Stomach (tissue), 9 donors: ENCODE data around the gene SIRPA. TPM values are rescaled to one million over a fixed set of nuclear protein-coding genes. Genes with fewer than 3 reads are reported as not detected.

Source experiments
- DNase-seq, 2 donors: peaks; one replicate each; pipeline versions ENCODE4 v3.0.0 to v3.0.0-alpha.2; 2013 to 2019
- H3K27ac ChIP-seq, 5 donors: fragments of 200-600 bp in 4 of 5; sonication (generic) in 4 of 5; one replicate each; pipeline ENCODE4 v1.5.1; 2013 to 2019; ENCODE audit warnings: mild to moderate bottlenecking in 1 of 5, moderate library complexity in 1 of 5
- H3K27me3 ChIP-seq, 3 donors: fragments of 200-600 bp; sonication (generic); one replicate each; pipeline ENCODE4 v1.5.1; 2017 to 2019; ENCODE audit warnings: mixed run types in 1 of 3
- H3K36me3 ChIP-seq, 4 donors: fragments of 200-600 bp; sonication (generic); 1 replicate in 3 of 4; 2 replicates in 1 of 4; pipeline ENCODE4 v1.5.1; 2016 to 2019
- H3K4me1 ChIP-seq, 4 donors: fragments of 200-600 bp; sonication (generic); one replicate each; pipeline ENCODE4 v1.5.1; 2016 to 2019
- H3K4me3 ChIP-seq, 4 donors: fragments of 200-600 bp; sonication (generic) in 3 of 4; one replicate each; pipeline ENCODE4 v1.5.1; 2016 to 2019; ENCODE audit warnings: mild to moderate bottlenecking in 1 of 4
- H3K9me3 ChIP-seq, 4 donors: fragments of 200-600 bp; sonication (generic); one replicate each; pipeline ENCODE4 v1.5.1; 2016 to 2019
- EP300 ChIP-seq: sonication (generic); formaldehyde crosslinking; IDR thresholded peaks from one replicate; pipeline ENCODE4 v1.6.1; 2017; ENCODE audit warnings: antibody characterized with exemption
- POLR2A ChIP-seq, 4 donors: fragments of 450-650 bp; IDR thresholded peaks; one replicate each; pipeline ENCODE4 v1.6.1; 2016; ENCODE audit warnings: antibody characterized with exemption in 4 of 4, control low read depth in 2 of 4, mild to moderate bottlenecking in 1 of 4, moderate library complexity in 1 of 4
- POLR2AphosphoS5 ChIP-seq, 3 donors: sonication (generic); formaldehyde crosslinking; IDR thresholded peaks; one replicate each; pipeline ENCODE4 v1.6.1; 2016; ENCODE audit warnings: antibody characterized with exemption in 3 of 3
- WGBS, 5 donors: extraction: QIAGEN DNeasy Blood & Tissue Kit in 3 of 5; methylation state at CpG; one replicate each; pipeline versions ENCODE4 v1.1.5 to v1.1.7; 2013 to 2018; 5-methylcytosine and 5-hydroxymethylcytosine counted together
- intact Hi-C: fragments of 100-400 bp; cut with DNase I; formaldehyde crosslinking; loops from one replicate; pipeline ENCODE4 v1.15.1; 2023; ENCODE audit warnings: low total_unique reads
- polyA plus RNA-seq, 3 donors: library from polyadenylated mRNA; stranded (reverse); fragments of 200-250 nt; gene quantifications; one replicate each; pipeline ENCODE4 v1.2.3, GENCODE V29; 2013
- total RNA-seq, 5 donors: library from RNA; depleted of rRNA; stranded (reverse); fragments of >200 nt; gene quantifications; one replicate each; pipeline versions ENCODE4 v1.1.0 to v1.2.3, GENCODE V29; 2014 to 2016
- TF ChIP-seq, protein P1 (sequence below), 7 experiments: fragments of 450-650 bp in 4 of 7; fragments of 200-600 bp in 3 of 7; sonication (generic) in 3 of 7; IDR thresholded peaks; one replicate each; pipeline ENCODE4 v1.5.1; 2016 to 2019; ENCODE audit warnings: antibody characterized with exemption in 7 of 7, control low read depth in 2 of 7, mild to moderate bottlenecking in 1 of 7
- donor health status: healthy with polysubstance abuse.
- donor health status: Bipolar disorder and iron deficiency.
- donor health status: healthy.

Gene SIRPA
- total and polyA plus RNA-seq, 8 donors, result 0.29 to 35.5 (median 7.8) TPM

DNA sequence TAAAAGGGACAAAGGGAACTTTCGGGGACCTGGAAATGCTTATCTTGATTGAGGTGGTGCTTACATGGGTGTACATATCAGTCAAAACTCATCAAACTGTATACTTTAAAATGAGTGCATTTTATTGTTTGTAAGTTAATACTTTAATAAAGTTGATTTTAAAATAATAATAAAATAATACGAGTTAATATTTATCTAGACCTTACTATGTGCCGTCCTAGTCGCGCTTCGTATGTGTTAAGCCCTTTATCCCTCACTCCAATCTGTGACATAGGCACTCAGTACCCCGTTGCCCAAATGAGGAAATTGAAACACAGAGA lies 51.2 kb downstream of the SIRPA start:
- intact Hi-C loops, result no loop called here
- Histone ChIP-seq H3K4me1 (peaks cover 10 to 41% (median 12%) of the 10 kb centered on the region in 4 donors), H3K27me3 (peaks cover 0 to 52% (median 14%) of the 10 kb centered on the region in 3 donors), H3K36me3 (no peaks in the 10 kb centered on the region), H3K4me3 (peak overlapping the region in 2 of 4 donors; percentile 12 to 22), H3K9me3 (no peaks in the 10 kb centered on the region), H3K27ac (peak overlapping the region in 4 of 5 donors; percentile 15 to 76 (median 54))
- no peak for DNase-seq
- 38 to 51% (median 44%) methylated on average over 7 of the region's 7 CpGs for WGBS, 5 donors
- TF ChIP-seq POLR2AphosphoS5 (IDR thresholded peaks at IDR 0.05), result no peak
- no peak for TF ChIP-seq POLR2A (IDR thresholded peaks at IDR 0.05)
- TF ChIP-seq EP300, result no peak
- TF ChIP-seq, protein P1, sequence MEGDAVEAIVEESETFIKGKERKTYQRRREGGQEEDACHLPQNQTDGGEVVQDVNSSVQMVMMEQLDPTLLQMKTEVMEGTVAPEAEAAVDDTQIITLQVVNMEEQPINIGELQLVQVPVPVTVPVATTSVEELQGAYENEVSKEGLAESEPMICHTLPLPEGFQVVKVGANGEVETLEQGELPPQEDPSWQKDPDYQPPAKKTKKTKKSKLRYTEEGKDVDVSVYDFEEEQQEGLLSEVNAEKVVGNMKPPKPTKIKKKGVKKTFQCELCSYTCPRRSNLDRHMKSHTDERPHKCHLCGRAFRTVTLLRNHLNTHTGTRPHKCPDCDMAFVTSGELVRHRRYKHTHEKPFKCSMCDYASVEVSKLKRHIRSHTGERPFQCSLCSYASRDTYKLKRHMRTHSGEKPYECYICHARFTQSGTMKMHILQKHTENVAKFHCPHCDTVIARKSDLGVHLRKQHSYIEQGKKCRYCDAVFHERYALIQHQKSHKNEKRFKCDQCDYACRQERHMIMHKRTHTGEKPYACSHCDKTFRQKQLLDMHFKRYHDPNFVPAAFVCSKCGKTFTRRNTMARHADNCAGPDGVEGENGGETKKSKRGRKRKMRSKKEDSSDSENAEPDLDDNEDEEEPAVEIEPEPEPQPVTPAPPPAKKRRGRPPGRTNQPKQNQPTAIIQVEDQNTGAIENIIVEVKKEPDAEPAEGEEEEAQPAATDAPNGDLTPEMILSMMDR (IDR thresholded peaks at IDR 0.05), result no peak

DNA sequence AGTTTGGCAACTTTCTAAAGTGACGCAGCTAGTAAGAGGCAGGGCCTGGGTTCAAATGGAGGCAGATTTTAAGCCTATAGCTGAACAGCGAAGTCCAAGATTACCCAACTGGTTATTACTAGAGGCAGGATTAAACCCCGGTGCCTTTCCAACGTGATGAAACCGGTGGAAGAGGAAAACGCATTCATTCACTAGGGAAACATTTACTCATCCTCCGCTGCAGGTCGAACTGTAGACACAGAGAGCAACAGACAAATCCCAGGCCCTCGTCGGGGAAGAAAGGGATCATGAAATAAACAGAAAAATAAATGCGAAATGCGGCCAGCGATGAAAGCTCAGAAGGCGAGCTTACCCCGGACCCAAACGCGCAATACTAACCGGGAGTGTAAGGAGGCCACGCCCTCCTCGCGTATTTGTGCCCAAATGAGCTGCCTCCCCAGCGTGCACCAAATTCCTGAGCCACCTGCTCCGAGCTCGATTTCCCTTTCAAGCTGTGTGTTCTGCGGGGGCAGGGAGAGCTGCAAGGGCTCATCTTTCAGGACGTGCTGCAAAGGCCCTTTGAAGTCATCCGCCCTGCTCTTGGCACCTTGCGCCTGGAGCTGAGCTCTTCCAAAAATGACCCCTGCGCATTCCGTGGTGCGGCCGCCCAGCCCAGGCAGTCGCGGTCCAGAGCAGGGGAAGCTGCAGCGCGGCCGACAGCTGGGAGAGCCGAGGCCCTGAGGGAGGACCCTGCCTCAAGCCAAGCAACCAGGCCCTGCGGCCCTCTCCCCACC lies 51.7 kb downstream of the SIRPA start:
- Histone ChIP-seq H3K4me1 (peaks cover 10 to 38% (median 12%) of the 10 kb centered on the region in 4 donors), H3K27ac (peak overlapping the region in 3 of 5 donors; percentile 40 to 76 (median 69)), H3K9me3 (no peaks in the 10 kb centered on the region), H3K27me3 (peaks cover 0 to 52% (median 14%) of the 10 kb centered on the region in 3 donors), H3K4me3 (peak overlapping the region; percentile 12 to 22 (median 20)), H3K36me3 (no peaks in the 10 kb centered on the region)
- intact Hi-C loops, result no loop called here
- peak; percentile 29 to 65 for DNase-seq
- TF ChIP-seq POLR2A (IDR thresholded peaks at IDR 0.05), result no peak
- no peak for TF ChIP-seq POLR2AphosphoS5 (IDR thresholded peaks at IDR 0.05)
- TF ChIP-seq EP300, result no peak
- TF ChIP-seq, protein P1 (IDR thresholded peaks at IDR 0.05), result no peak
- WGBS, 5 donors, result 7 to 16% (median 11%) methylated on average over 26 to 39 of the region's 39 CpGs

DNA sequence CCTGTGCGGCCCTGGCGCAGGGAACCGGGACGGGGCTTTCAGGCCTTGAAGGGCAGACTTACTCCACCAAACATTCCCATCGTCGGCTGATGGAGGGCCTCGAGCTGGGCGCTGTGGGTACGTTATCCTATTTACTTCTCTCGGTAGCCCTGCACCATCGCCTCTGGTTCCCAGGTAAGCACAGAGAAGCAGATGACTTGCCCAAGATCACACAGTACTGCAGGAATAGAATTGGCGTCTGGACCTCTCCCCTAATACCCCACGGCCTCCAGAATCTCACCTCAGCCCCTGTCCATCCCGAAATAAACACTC lies 52.3 kb downstream of the SIRPA start:
- no peak for DNase-seq
- peaks cover 0 to 53% (median 14%) of the 10 kb centered on the region in 3 donors for H3K27me3 ChIP-seq

DNA sequence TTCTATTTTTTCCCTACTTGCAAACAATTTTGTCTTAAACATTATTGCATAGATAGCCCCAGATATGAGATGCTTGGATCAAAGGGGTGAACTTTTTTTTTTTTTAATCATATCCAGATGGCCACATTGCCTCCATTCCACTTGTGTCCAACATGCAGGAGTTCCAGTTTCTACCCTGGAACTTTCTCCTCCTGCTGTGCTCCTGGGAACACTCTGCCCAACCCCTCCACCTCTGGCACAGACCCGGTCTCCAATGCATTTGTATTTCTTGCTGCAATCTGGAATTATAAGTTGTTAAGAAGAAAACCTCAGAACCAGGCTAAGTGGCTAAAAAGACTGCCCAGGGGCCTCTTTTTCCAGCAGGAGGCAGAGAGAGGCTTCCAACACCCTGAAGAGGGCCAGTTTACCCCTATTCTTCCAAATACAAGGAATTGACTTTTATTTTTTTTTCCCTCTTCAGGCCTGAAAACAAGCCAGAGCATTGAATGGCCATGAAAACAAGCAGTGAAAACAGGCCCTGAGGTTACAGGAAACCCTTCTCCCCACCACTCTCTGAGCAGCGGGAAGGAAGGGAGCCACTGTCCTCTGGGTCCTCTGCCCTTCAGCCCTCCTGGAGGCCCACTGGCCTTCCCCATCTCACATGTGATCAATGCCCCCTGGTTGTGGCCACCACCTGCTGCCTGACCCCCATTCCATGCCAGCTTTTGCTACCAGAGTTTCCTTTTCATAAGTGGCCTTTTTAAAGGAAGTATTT lies 54.3 kb downstream of the SIRPA start:
- 50 to 78% (median 60%) methylated on average over 2 of the region's 2 CpGs for WGBS, 5 donors
- intact Hi-C loops, result no loop called here
- Histone ChIP-seq H3K4me3 (no peak overlapping the region), H3K27me3 (peaks cover 0 to 35% (median 14%) of the 10 kb centered on the region in 3 donors), H3K9me3 (no peaks in the 10 kb centered on the region), H3K27ac (peak overlapping the region in 1 of 5 donors; percentile 10), H3K36me3 (no peaks in the 10 kb centered on the region), H3K4me1 (peaks cover 10 to 29% (median 12%) of the 10 kb centered on the region in 4 donors)
- TF ChIP-seq POLR2A (IDR thresholded peaks at IDR 0.05) (no peak), EP300 (no peak), POLR2AphosphoS5 (IDR thresholded peaks at IDR 0.05) (no peak)
- TF ChIP-seq, protein P1 (IDR thresholded peaks at IDR 0.05), result no peak
- DNase-seq, result no peak

More for the DNA sequence above, 52.3 kb downstream of the SIRPA start:
- peak overlapping the region in 2 of 4 donors; percentile 20 to 22 for H3K4me3 ChIP-seq
- intact Hi-C loops, result no loop called here
- no peaks in the 10 kb centered on the region for H3K36me3 ChIP-seq
- 44 to 50% (median 49%) methylated on average over 11 to 14 of the region's 14 CpGs for WGBS, 5 donors
- H3K9me3 ChIP-seq, result no peaks in the 10 kb centered on the region
- peak overlapping the region in 3 of 5 donors; percentile 40 to 76 (median 69) for H3K27ac ChIP-seq
- H3K4me1 ChIP-seq, result peaks cover 10 to 38% (median 12%) of the 10 kb centered on the region in 4 donors
- TF ChIP-seq POLR2A (IDR thresholded peaks at IDR 0.05), result no peak
- TF ChIP-seq POLR2AphosphoS5 (IDR thresholded peaks at IDR 0.05), result no peak
- TF ChIP-seq, protein P1 (IDR thresholded peaks at IDR 0.05), result no peak
- TF ChIP-seq EP300, result no peak
